Measurements from ENCODE around the gene PTPRU.
"Not testable (repeated sequence)": the region's sequence is repeated elsewhere in the genome, so short reads cannot be mapped to it uniquely, and the experiment has no call there.

PTPRU gene

GRCh38 chr1:29301732-29302131 lies 65.4 kb downstream of the PTPRU start:
- not testable (repeated sequence) for H3K9ac ChIP-seq (ENCODE audit: low read depth, low read length); H3K27ac ChIP-seq (ENCODE audit: low read length); H3K27me3 ChIP-seq (ENCODE audit: insufficient read depth, low read length); H3K9me3 ChIP-seq (ENCODE audit: insufficient read depth, low read depth, low read length); H3K4me1 ChIP-seq (ENCODE audit: insufficient read depth, low read length); H3K4me3 ChIP-seq (ENCODE audit: low read length)
- peaks cover 11% of the 10 kb centered on the region for H3K36me3 ChIP-seq (ENCODE audit: insufficient read depth, low read depth, low read length)

- Histone ChIP-seq H3K27me3 (ENCODE audit: insufficient read depth, low read length) (no peaks in the 10 kb centered on the region), H3K27ac (ENCODE audit: low read length) (no peak overlapping the region), H3K9me3 (ENCODE audit: insufficient read depth, low read depth, low read length) (no peaks in the 10 kb centered on the region), H3K9ac (ENCODE audit: low read depth, low read length) (no peak overlapping the region), H3K4me1 (ENCODE audit: insufficient read depth, low read length) (peaks cover 5% of the 10 kb centered on the region), H3K36me3 (ENCODE audit: insufficient read depth, low read depth, low read length) (peaks cover 11% of the 10 kb centered on the region), H3K4me3 (ENCODE audit: low read length) (no peak overlapping the region)
Observed at GRCh38 chr1:29303201-29304024, 67.1 kb downstream of the PTPRU start.

GRCh38 chr1:29304025-29304684 lies 67.8 kb downstream of the PTPRU start:
- Histone ChIP-seq H3K27ac (ENCODE audit: low read length) (no peak overlapping the region), H3K9me3 (ENCODE audit: insufficient read depth, low read depth, low read length) (no peaks in the 10 kb centered on the region), H3K9ac (ENCODE audit: low read depth, low read length) (no peak overlapping the region), H3K27me3 (ENCODE audit: insufficient read depth, low read length) (no peaks in the 10 kb centered on the region), H3K4me3 (ENCODE audit: low read length) (no peak overlapping the region), H3K4me1 (ENCODE audit: insufficient read depth, low read length) (peaks cover 5% of the 10 kb centered on the region), H3K36me3 (ENCODE audit: insufficient read depth, low read depth, low read length) (peaks cover 11% of the 10 kb centered on the region)

GRCh38 chr1:29305943-29306342 lies 69.6 kb downstream of the PTPRU start:
- H3K27ac ChIP-seq (ENCODE audit: low read length), result no peak overlapping the region
- no peak overlapping the region for H3K4me3 ChIP-seq (ENCODE audit: low read length)
- no peaks in the 10 kb centered on the region for H3K4me1 ChIP-seq (ENCODE audit: insufficient read depth, low read length)
- no peaks in the 10 kb centered on the region for H3K9me3 ChIP-seq (ENCODE audit: insufficient read depth, low read depth, low read length)
- H3K36me3 ChIP-seq (ENCODE audit: insufficient read depth, low read depth, low read length), result peaks cover 11% of the 10 kb centered on the region
- H3K27me3 ChIP-seq (ENCODE audit: insufficient read depth, low read length), result no peaks in the 10 kb centered on the region
- H3K9ac ChIP-seq (ENCODE audit: low read depth, low read length), result no peak overlapping the region

GRCh38 chr1:29306471-29307140 lies 70.3 kb downstream of the PTPRU start:
- no peak overlapping the region for H3K4me3 ChIP-seq (ENCODE audit: low read length)
- H3K4me1 ChIP-seq (ENCODE audit: insufficient read depth, low read length), result no peaks in the 10 kb centered on the region
- no peak overlapping the region for H3K9ac ChIP-seq (ENCODE audit: low read depth, low read length)
- peaks cover 11% of the 10 kb centered on the region for H3K36me3 ChIP-seq (ENCODE audit: insufficient read depth, low read depth, low read length)
- H3K9me3 ChIP-seq (ENCODE audit: insufficient read depth, low read depth, low read length), result no peaks in the 10 kb centered on the region
- H3K27me3 ChIP-seq (ENCODE audit: insufficient read depth, low read length), result no peaks in the 10 kb centered on the region
- no peak overlapping the region for H3K27ac ChIP-seq (ENCODE audit: low read length)

- no peak overlapping the region for H3K27ac ChIP-seq (ENCODE audit: low read length)
- no peak overlapping the region for H3K4me3 ChIP-seq (ENCODE audit: low read length)
- H3K27me3 ChIP-seq (ENCODE audit: insufficient read depth, low read length), result no peaks in the 10 kb centered on the region
- H3K9me3 ChIP-seq (ENCODE audit: insufficient read depth, low read depth, low read length), result no peaks in the 10 kb centered on the region
- H3K36me3 ChIP-seq (ENCODE audit: insufficient read depth, low read depth, low read length), result peaks cover 18% of the 10 kb centered on the region
- H3K4me1 ChIP-seq (ENCODE audit: insufficient read depth, low read length), result no peaks in the 10 kb centered on the region
- no peak overlapping the region for H3K9ac ChIP-seq (ENCODE audit: low read depth, low read length)
Observed at GRCh38 chr1:29309075-29309474, 72.8 kb downstream of the PTPRU start.

GRCh38 chr1:29309621-29310020 lies 73.3 kb downstream of the PTPRU start:
- Histone ChIP-seq H3K9me3 (ENCODE audit: insufficient read depth, low read depth, low read length) (no peaks in the 10 kb centered on the region), H3K27ac (ENCODE audit: low read length) (no peak overlapping the region), H3K36me3 (ENCODE audit: insufficient read depth, low read depth, low read length) (peaks cover 17% of the 10 kb centered on the region), H3K4me3 (ENCODE audit: low read length) (no peak overlapping the region), H3K9ac (ENCODE audit: low read depth, low read length) (no peak overlapping the region), H3K4me1 (ENCODE audit: insufficient read depth, low read length) (no peaks in the 10 kb centered on the region), H3K27me3 (ENCODE audit: insufficient read depth, low read length) (no peaks in the 10 kb centered on the region)

GRCh38 chr1:29310616-29311180 lies 74.4 kb downstream of the PTPRU start:
- H3K9me3 ChIP-seq (ENCODE audit: insufficient read depth, low read depth, low read length), result no peaks in the 10 kb centered on the region
- no peak overlapping the region for H3K4me3 ChIP-seq (ENCODE audit: low read length)
- H3K4me1 ChIP-seq (ENCODE audit: insufficient read depth, low read length), result no peaks in the 10 kb centered on the region
- no peaks in the 10 kb centered on the region for H3K27me3 ChIP-seq (ENCODE audit: insufficient read depth, low read length)
- peaks cover 22% of the 10 kb centered on the region for H3K36me3 ChIP-seq (ENCODE audit: insufficient read depth, low read depth, low read length)
- H3K9ac ChIP-seq (ENCODE audit: low read depth, low read length), result no peak overlapping the region
- no peak overlapping the region for H3K27ac ChIP-seq (ENCODE audit: low read length)

- H3K4me1 ChIP-seq (ENCODE audit: insufficient read depth, low read length), result no peaks in the 10 kb centered on the region
- no peak overlapping the region for H3K27ac ChIP-seq (ENCODE audit: low read length)
- H3K9ac ChIP-seq (ENCODE audit: low read depth, low read length), result no peak overlapping the region
- H3K36me3 ChIP-seq (ENCODE audit: insufficient read depth, low read depth, low read length), result peaks cover 28% of the 10 kb centered on the region
- H3K9me3 ChIP-seq (ENCODE audit: insufficient read depth, low read depth, low read length), result no peaks in the 10 kb centered on the region
- no peaks in the 10 kb centered on the region for H3K27me3 ChIP-seq (ENCODE audit: insufficient read depth, low read length)
- no peak overlapping the region for H3K4me3 ChIP-seq (ENCODE audit: low read length)
Observed at GRCh38 chr1:29311352-29312030, 75.2 kb downstream of the PTPRU start.

- no peak overlapping the region for H3K27ac ChIP-seq (ENCODE audit: low read length)
- peaks cover 34% of the 10 kb centered on the region for H3K36me3 ChIP-seq (ENCODE audit: insufficient read depth, low read depth, low read length)
- H3K27me3 ChIP-seq (ENCODE audit: insufficient read depth, low read length), result no peaks in the 10 kb centered on the region
- no peak overlapping the region for H3K9ac ChIP-seq (ENCODE audit: low read depth, low read length)
- no peak overlapping the region for H3K4me3 ChIP-seq (ENCODE audit: low read length)
- no peaks in the 10 kb centered on the region for H3K9me3 ChIP-seq (ENCODE audit: insufficient read depth, low read depth, low read length)
- no peaks in the 10 kb centered on the region for H3K4me1 ChIP-seq (ENCODE audit: insufficient read depth, low read length)
Observed at GRCh38 chr1:29312469-29313461, 76.4 kb downstream of the PTPRU start.
